Keratinocyte (primary cell): Measurements from ENCODE around the gene CSNK2A1. TPM values are rescaled to one million over a fixed set of nuclear protein-coding genes. Genes with fewer than 3 reads are reported as not detected.

Source experiments
- DNase-seq: peaks from one replicate; pipeline ENCODE4 v3.0.0-alpha.2; 2011; ENCODE audit warnings: low read depth, missing footprints, low spot score
- FAIRE-seq: peaks from 2 replicates; lab custom pipeline; 2011; peaks lifted over from hg19 to GRCh38; lab: Jason Lieb, UNC
- H2AFZ ChIP-seq: 2 replicates; pipeline ENCODE4 v1.6.0; 2012; ENCODE audit warnings: low read length, control low read depth, inconsistent platforms; ENCODE audit not compliant: control insufficient read depth
- H3K27ac ChIP-seq: 2 replicates; pipeline ENCODE4 v1.5.1; 2011; ENCODE audit warnings: low read length; ENCODE audit not compliant: control insufficient read depth, insufficient read depth
- H3K27me3 ChIP-seq: 3 replicates; pipeline ENCODE4 v1.6.0; 2011; ENCODE audit warnings: low read length; ENCODE audit not compliant: control insufficient read depth, insufficient read depth; ENCODE audit errors: extremely low read depth
- H3K36me3 ChIP-seq, 2 experiments: 2 replicates in 1 of 2; 3 replicates in 1 of 2; pipeline ENCODE4 v1.5.1; 2011; ENCODE audit warnings: low read length in 2 of 2, mild to moderate bottlenecking in 1 of 2; ENCODE audit not compliant: control insufficient read depth in 2 of 2, insufficient read depth in 2 of 2; ENCODE audit errors: extremely low read depth in 1 of 2
- H3K4me1 ChIP-seq: 3 replicates; pipeline ENCODE4 v1.5.1; 2011; ENCODE audit warnings: low read length; ENCODE audit not compliant: control insufficient read depth, insufficient read depth; ENCODE audit errors: extremely low read depth
- H3K4me2 ChIP-seq: 3 replicates; pipeline ENCODE4 v1.6.0; 2011; ENCODE audit warnings: low read depth, low read length; ENCODE audit not compliant: control insufficient read depth, insufficient read depth; ENCODE audit errors: extremely low read depth
- H3K4me3 ChIP-seq, 3 experiments: fragments of 200-600 bp in 1 of 3; sonication (generic) in 1 of 3; 2 replicates in 2 of 3; 3 replicates in 1 of 3; pipeline ENCODE4 v1.5.1; 2011 to 2016; ENCODE audit warnings: low read length in 3 of 3, mild to moderate bottlenecking in 3 of 3, control low read depth in 2 of 3, inconsistent platforms in 1 of 3, low read depth in 1 of 3, mixed read lengths in 1 of 3, mixed run types in 1 of 3, moderate library complexity in 1 of 3; ENCODE audit not compliant: control insufficient read depth in 2 of 3, insufficient read depth in 2 of 3; ENCODE audit errors: extremely low read depth in 1 of 3
- H3K79me2 ChIP-seq: 2 replicates; pipeline ENCODE4 v1.6.0; 2012; ENCODE audit warnings: low read length; ENCODE audit not compliant: control insufficient read depth, insufficient read depth
- H3K9ac ChIP-seq: 3 replicates; pipeline ENCODE4 v1.6.0; 2011; ENCODE audit warnings: low read length; ENCODE audit not compliant: control insufficient read depth, insufficient read depth; ENCODE audit errors: extremely low read depth
- H3K9me1 ChIP-seq: 3 replicates; pipeline ENCODE4 v1.6.0; 2011; ENCODE audit warnings: low read length; ENCODE audit not compliant: control insufficient read depth, insufficient read depth; ENCODE audit errors: extremely low read depth
- H3K9me3 ChIP-seq: 2 replicates; pipeline ENCODE4 v1.5.1; 2012; ENCODE audit warnings: low read depth, low read length; ENCODE audit not compliant: control insufficient read depth
- H4K20me1 ChIP-seq: 3 replicates; pipeline ENCODE4 v1.6.0; 2011; ENCODE audit warnings: low read length; ENCODE audit not compliant: control insufficient read depth, insufficient read depth; ENCODE audit errors: extremely low read depth
- CTCF ChIP-seq, 3 experiments: IDR thresholded peaks in 1 of 3; conservative IDR thresholded peaks in 1 of 3; optimal IDR thresholded peaks in 1 of 3; 2 replicates in 2 of 3; 3 replicates in 1 of 3; pipeline versions ENCODE3 to v1.5.1; 2011; ENCODE audit warnings: low read length in 3 of 3, mild to moderate bottlenecking in 3 of 3, moderate library complexity in 2 of 3, control low read depth in 1 of 3, inconsistent platforms in 1 of 3; ENCODE audit not compliant: insufficient read depth in 2 of 3; ENCODE audit errors: extremely low read depth in 1 of 3
- EZH2 ChIP-seq: IDR thresholded peaks from one replicate; pipeline ENCODE4 v1.6.1; 2012; ENCODE audit warnings: inconsistent platforms, mild to moderate bottlenecking, low read length, moderate library complexity
- dilution Hi-C: fragments of 300-500 bp; cut with MboI; formaldehyde crosslinking; loops from one replicate; pipeline ENCODE4 v1.7.0; 2020; ENCODE audit warnings: low sequenced_read_pairs; ENCODE audit not compliant: extremely low pct_ligation_motif_present
- polyA plus RNA-seq, 5 experiments: library from polyadenylated mRNA; depleted of rRNA in 3 of 5; stranded (reverse) in 3 of 5; stranded (forward) in 1 of 5; unstranded in 1 of 5; fragments of >200 nt; gene quantifications; 1 replicate in 1 of 5; 2 replicates in 3 of 5; 3 replicates in 1 of 5; pipeline versions ENCODE4 v1.2.1 to v1.2.3, GENCODE V29; 2011 to 2012; ENCODE audit warnings: missing spikeins in 2 of 5, low read depth in 1 of 5, low replicate concordance in 1 of 5

The CSNK2A1 gene
- polyA plus RNA-seq, 1 donor (not counting 4 experiments of a cell fraction or from before 2014, with no cell fraction given), result 122 TPM

GRCh38 chr20:492159-492558, 51.4 kb downstream of the CSNK2A1 start:
- H3K79me2 ChIP-seq, result no peaks in the 10 kb centered on the region
- H3K27me3 ChIP-seq, result no peaks in the 10 kb centered on the region
- DNase-seq (no peak), FAIRE-seq (no peak)
- TF ChIP-seq EZH2 (no peak), CTCF (optimal IDR thresholded peaks at IDR 0.05 in 1 of 3, IDR thresholded peaks at IDR 0.05 in 1 of 3, conservative IDR thresholded peaks at IDR 0.05 in 1 of 3; ENCODE audit: extremely low read depth in 1 of 3, insufficient read depth in 2 of 3, low read length in 3 of 3) (no peak)
- H3K4me2 ChIP-seq, result no peak overlapping the region
- H3K36me3 ChIP-seq, result peaks cover 26 to 40% of the 10 kb centered on the region in 2 experiments
- H3K9ac ChIP-seq, result no peak overlapping the region
- no peaks in the 10 kb centered on the region for H3K9me1 ChIP-seq
- H3K9me3 ChIP-seq, result no peaks in the 10 kb centered on the region
- H3K4me3 ChIP-seq, result no peak overlapping the region
- H2AFZ ChIP-seq, result no peak overlapping the region
- dilution Hi-C loops, result no loop called here
- H3K4me1 ChIP-seq, result no peaks in the 10 kb centered on the region
- no peak overlapping the region for H3K27ac ChIP-seq
- H4K20me1 ChIP-seq, result no peaks in the 10 kb centered on the region

DNA sequence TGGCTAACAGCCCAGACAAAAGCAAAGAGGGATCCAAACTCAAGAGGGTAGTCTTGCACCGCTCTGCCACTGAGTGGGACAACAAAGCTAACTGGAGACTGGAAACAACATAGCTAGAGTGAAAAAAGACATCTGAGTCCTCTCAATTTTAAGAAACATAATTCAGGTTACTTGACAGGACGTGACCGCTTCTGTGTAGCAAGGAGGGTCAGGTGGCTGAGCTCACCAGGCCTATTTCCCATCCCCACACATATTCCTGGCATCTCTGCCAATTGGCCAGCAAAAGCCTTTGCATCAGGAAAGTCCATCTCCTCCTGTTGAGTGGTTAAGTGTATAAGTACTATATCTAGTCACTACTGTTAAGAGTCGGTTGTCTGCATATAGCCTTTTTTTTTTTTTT, 55.9 kb downstream of the CSNK2A1 start:
- no peak for DNase-seq
- dilution Hi-C loops, result no loop called here
- H3K36me3 ChIP-seq, result peaks cover 38 to 42% of the 10 kb centered on the region in 2 experiments

More for the DNA sequence above, 55.9 kb downstream of the CSNK2A1 start:
- Histone ChIP-seq H3K4me1 (no peaks in the 10 kb centered on the region), H3K9me3 (no peaks in the 10 kb centered on the region), H4K20me1 (no peaks in the 10 kb centered on the region), H3K79me2 (no peaks in the 10 kb centered on the region), H3K4me2 (no peak overlapping the region), H3K27me3 (no peaks in the 10 kb centered on the region), H3K9me1 (no peaks in the 10 kb centered on the region), H3K4me3 (no peak overlapping the region), H2AFZ (no peak overlapping the region), H3K9ac (no peak overlapping the region), H3K27ac (no peak overlapping the region)
- TF ChIP-seq EZH2, result no peak
- no peak for TF ChIP-seq CTCF (optimal IDR thresholded peaks at IDR 0.05 in 1 of 3, IDR thresholded peaks at IDR 0.05 in 1 of 3, conservative IDR thresholded peaks at IDR 0.05 in 1 of 3; ENCODE audit: extremely low read depth in 1 of 3, insufficient read depth in 2 of 3, low read length in 3 of 3)
- FAIRE-seq, result no peak
